ENCODE measurements around the gene CDK5RAP1. TPM values are rescaled to one million over a fixed set of nuclear protein-coding genes. Genes with fewer than 3 reads are reported as not detected.

CDK5RAP1 gene
- total RNA-seq, 1 donor from 2014 or later = 58.3 TPM

DNA sequence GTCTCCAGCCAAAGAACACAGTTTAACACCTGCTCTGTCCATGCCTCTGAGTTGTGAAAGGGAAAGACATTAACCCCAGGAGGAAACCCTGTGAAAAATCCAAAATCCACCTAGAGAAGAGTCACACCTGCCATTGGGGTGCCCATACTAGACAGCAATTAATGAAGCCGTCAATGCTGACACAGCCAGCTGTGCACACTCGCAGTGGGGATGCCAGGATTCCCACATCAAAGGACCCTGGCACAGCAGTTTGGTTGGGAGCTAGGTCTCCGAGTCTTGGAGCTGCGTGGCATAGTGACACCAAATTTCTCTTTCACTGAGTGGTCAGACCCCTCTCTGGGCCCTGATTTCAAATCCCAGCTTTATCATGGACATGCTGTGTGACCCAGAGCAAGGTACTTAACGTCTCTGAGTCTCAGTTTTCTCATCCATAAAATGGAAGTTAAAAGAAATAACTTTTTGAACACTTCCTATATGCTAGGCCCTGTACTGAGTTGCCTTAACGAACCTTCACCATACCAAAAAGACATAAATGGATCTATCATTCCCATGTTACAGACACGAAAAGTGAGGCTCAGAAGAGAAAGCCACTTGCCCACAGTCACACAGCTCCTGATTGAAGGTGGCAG lies 87.5 kb downstream of the CDK5RAP1 start:
- Mint-ChIP-seq H3K4me1 (ENCODE audit: unreplicated experiment) (peaks cover 4% of the 10 kb centered on the region), H3K27ac (no peak overlapping the region), H3K36me3 (no peaks in the 10 kb centered on the region), H3K4me3 (no peak overlapping the region), H3K9me3 (no peaks in the 10 kb centered on the region), H3K27me3 (peaks cover 24% of the 10 kb centered on the region)
- DNase-seq (ENCODE audit: extremely low spot score, unreplicated experiment) = no peak
- TF ChIP-seq, protein P1, sequence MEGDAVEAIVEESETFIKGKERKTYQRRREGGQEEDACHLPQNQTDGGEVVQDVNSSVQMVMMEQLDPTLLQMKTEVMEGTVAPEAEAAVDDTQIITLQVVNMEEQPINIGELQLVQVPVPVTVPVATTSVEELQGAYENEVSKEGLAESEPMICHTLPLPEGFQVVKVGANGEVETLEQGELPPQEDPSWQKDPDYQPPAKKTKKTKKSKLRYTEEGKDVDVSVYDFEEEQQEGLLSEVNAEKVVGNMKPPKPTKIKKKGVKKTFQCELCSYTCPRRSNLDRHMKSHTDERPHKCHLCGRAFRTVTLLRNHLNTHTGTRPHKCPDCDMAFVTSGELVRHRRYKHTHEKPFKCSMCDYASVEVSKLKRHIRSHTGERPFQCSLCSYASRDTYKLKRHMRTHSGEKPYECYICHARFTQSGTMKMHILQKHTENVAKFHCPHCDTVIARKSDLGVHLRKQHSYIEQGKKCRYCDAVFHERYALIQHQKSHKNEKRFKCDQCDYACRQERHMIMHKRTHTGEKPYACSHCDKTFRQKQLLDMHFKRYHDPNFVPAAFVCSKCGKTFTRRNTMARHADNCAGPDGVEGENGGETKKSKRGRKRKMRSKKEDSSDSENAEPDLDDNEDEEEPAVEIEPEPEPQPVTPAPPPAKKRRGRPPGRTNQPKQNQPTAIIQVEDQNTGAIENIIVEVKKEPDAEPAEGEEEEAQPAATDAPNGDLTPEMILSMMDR (conservative IDR thresholded peaks at IDR 0.05) = no peak

DNA sequence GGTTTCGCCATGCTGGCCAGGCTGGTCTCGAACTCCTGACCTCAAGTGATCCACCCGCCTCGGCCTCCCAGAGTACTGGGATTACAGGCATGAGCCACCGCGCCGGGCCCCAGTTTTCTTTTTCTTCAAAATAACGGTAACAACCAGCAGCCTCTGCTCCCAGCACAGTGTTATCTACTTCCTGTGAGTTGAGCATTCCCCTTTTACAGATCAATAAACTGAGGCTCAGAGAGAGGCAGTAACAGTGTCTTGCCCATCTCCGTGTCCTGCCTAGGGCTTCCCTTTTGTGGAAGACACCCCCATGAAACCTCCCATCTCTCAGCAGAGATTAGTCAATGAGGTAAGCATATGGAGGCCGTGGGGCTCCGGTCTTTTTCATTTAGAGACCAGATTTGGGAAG lies 88.7 kb downstream of the CDK5RAP1 start:
- H3K36me3 Mint-ChIP-seq = no peaks in the 10 kb centered on the region
- no peak overlapping the region for H3K4me3 Mint-ChIP-seq
- DNase-seq (ENCODE audit: extremely low spot score, unreplicated experiment) = no peak
- H3K27me3 Mint-ChIP-seq = peaks cover 15% of the 10 kb centered on the region
- H3K9me3 Mint-ChIP-seq = peaks cover 5% of the 10 kb centered on the region
- H3K27ac Mint-ChIP-seq = no peak overlapping the region
- H3K4me1 Mint-ChIP-seq (ENCODE audit: unreplicated experiment) = peaks cover 4% of the 10 kb centered on the region
- TF ChIP-seq, protein P1 (conservative IDR thresholded peaks at IDR 0.05) = no peak

DNA sequence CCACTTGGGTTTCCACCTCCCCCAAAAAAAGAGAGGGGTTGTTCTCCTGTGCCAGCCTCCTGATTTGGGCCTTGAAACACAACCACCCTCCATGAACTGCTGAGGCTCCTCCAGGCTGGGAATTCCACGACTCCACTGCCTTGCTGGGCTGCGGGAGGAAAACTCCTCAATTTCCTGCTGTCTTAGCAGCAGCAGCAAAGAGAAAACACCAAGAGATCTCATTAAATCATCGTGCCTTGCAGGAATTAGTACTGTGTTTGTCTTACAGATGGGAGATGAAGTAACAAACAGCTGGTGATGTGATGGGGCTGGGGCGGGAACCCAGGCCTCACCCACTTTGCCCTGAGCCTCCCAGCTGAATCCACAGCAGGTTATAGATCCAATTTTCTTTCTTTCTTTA lies 89.3 kb downstream of the CDK5RAP1 start:
- Mint-ChIP-seq H3K27me3 (peaks cover 9% of the 10 kb centered on the region), H3K27ac (no peak overlapping the region), H3K4me3 (no peak overlapping the region), H3K9me3 (peaks cover 5% of the 10 kb centered on the region), H3K4me1 (ENCODE audit: unreplicated experiment) (peaks cover 4% of the 10 kb centered on the region), H3K36me3 (no peaks in the 10 kb centered on the region)
- TF ChIP-seq, protein P1 (conservative IDR thresholded peaks at IDR 0.05) = no peak
- no peak for DNase-seq (ENCODE audit: extremely low spot score, unreplicated experiment)

DNA sequence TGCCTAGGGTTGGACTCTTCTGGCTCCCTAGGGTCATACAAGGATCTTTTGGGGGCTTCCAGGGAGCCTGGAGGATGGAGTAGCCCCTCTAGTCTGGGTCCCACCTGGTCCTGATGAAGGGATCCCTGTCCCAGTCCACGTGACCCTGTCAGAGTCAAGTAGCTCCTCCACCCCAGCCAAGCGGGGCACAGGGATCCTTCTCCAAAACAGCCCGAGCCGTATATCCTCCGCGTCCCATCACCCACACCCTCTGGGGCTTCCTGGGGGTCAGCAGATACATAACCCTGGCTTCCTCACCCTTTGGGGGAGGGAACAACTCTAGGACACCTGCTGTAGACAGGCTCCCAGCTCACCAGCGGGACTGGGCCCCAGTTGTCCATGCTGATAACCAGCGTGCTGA lies 90.3 kb downstream of the CDK5RAP1 start:
- TF ChIP-seq, protein P1 (conservative IDR thresholded peaks at IDR 0.05) = no peak
- Mint-ChIP-seq H3K27ac (no peak overlapping the region), H3K27me3 (no peaks in the 10 kb centered on the region)

DNA sequence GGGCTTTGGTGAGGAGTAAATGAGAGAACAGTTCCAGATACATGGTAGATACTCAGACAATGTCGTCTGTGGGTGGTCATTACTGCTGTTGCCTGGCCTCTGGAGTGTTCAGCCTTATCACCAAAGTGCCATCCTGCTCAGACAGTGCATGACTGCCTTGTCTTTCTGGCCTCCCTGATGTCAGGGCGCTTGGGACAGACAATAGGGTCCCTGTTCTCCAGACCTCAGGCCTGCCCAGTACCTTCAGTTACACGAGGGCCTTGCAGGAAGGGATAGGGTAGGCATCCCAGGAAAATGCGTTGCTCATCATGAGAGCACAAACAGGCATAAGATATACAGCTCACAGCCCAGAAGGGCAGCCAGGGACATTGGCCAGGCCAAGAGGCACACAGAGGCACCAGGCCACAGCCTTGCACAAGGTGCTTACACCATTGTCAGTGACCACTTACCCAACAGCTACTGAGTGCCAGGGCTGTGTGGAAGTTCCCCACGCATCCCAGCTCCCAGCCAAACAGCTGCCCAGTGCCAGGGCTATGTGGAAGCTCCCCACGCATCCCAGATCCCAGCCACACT lies 90.9 kb downstream of the CDK5RAP1 start:
- no peak for DNase-seq (ENCODE audit: extremely low spot score, unreplicated experiment)
- H3K4me3 Mint-ChIP-seq = no peak overlapping the region
- H3K36me3 Mint-ChIP-seq = no peaks in the 10 kb centered on the region
- TF ChIP-seq, protein P1 (conservative IDR thresholded peaks at IDR 0.05) = no peak
- no peaks in the 10 kb centered on the region for H3K27me3 Mint-ChIP-seq
- no peak overlapping the region for H3K27ac Mint-ChIP-seq
- H3K4me1 Mint-ChIP-seq (ENCODE audit: unreplicated experiment) = peaks cover 7% of the 10 kb centered on the region
- peaks cover 5% of the 10 kb centered on the region for H3K9me3 Mint-ChIP-seq

More for the DNA sequence above, 90.3 kb downstream of the CDK5RAP1 start:
- Mint-ChIP-seq H3K36me3 (no peaks in the 10 kb centered on the region), H3K4me1 (ENCODE audit: unreplicated experiment) (peaks cover 5% of the 10 kb centered on the region), H3K4me3 (no peak overlapping the region), H3K9me3 (peaks cover 5% of the 10 kb centered on the region)
- DNase-seq (ENCODE audit: extremely low spot score, unreplicated experiment) = no peak

Measured in type B pancreatic cell (in vitro differentiated cells).